Peyer's patch (tissue), 4 donors: ENCODE data around the gene STIM2. TPM values are rescaled to one million over a fixed set of nuclear protein-coding genes. Genes with fewer than 3 reads are reported as not detected.
"Not testable (repeated sequence)": the region's sequence is repeated elsewhere in the genome, so short reads cannot be mapped to it uniquely, and the experiment has no call there.

Experiments used
- DNase-seq, 3 donors: peaks; one replicate each; pipeline ENCODE4 v3.0.0-alpha.2; 2017 to 2019
- H3K27ac ChIP-seq, 4 donors: fragments of 200-600 bp; sonication (generic); one replicate each; pipeline ENCODE4 v1.5.1; 2016 to 2019
- H3K27me3 ChIP-seq, 2 donors: fragments of 200-600 bp; sonication (generic); one replicate each; pipeline ENCODE4 v1.5.1; 2019
- H3K36me3 ChIP-seq, 3 donors: fragments of 200-600 bp; sonication (generic); one replicate each; pipeline ENCODE4 v1.5.1; 2016 to 2019
- H3K4me1 ChIP-seq, 4 donors: fragments of 200-600 bp; sonication (generic); one replicate each; pipeline ENCODE4 v1.5.1; 2016 to 2019
- H3K4me3 ChIP-seq, 4 donors: fragments of 200-600 bp; sonication (generic); 1 replicate in 3 of 4; 2 replicates in 1 of 4; pipeline ENCODE4 v1.5.1; 2016 to 2019; ENCODE audit warnings: mild to moderate bottlenecking in 1 of 4
- H3K9me3 ChIP-seq, 4 donors: fragments of 200-600 bp; sonication (generic); one replicate each; pipeline ENCODE4 v1.5.1; 2016 to 2019; ENCODE audit warnings: mild to moderate bottlenecking in 1 of 4
- CTCF ChIP-seq, 6 experiments: fragments of 450-650 bp in 4 of 6; fragments of 200-600 bp in 2 of 6; sonication (generic) in 1 of 6; IDR thresholded peaks; one replicate each; pipeline ENCODE4 v1.5.1; 2017 to 2019; ENCODE audit warnings: antibody characterized with exemption in 6 of 6, mild to moderate bottlenecking in 3 of 6, moderate library complexity in 1 of 6
- POLR2A ChIP-seq, 2 donors: fragments of 450-650 bp; IDR thresholded peaks; one replicate each; pipeline ENCODE4 v1.5.1; 2017; ENCODE audit warnings: antibody characterized with exemption in 2 of 2, mild to moderate bottlenecking in 2 of 2, moderate library complexity in 2 of 2
- total RNA-seq, 4 donors: library from RNA; depleted of rRNA; stranded (reverse); fragments of >200 nt; gene quantifications; one replicate each; pipeline ENCODE4 v1.1.0, GENCODE V29; 2016

The STIM2 gene
- total RNA-seq, 4 donors from 2014 or later: 35.7 to 82.5 (median 39.2) TPM

GRCh38 chr4:26893491-26893890 lies 32.9 kb downstream of the STIM2 start:
- TF ChIP-seq POLR2A (IDR thresholded peaks at IDR 0.05) (no peak), CTCF (IDR thresholded peaks at IDR 0.05) (no peak)
- no peak for DNase-seq

GRCh38 chr4:26894881-26895280 lies 34.2 kb downstream of the STIM2 start:
- not testable (repeated sequence) for H3K9me3 ChIP-seq, H3K36me3 ChIP-seq, H3K27ac ChIP-seq, DNase-seq, H3K4me3 ChIP-seq, H3K27me3 ChIP-seq, H3K4me1 ChIP-seq

More at GRCh38 chr4:26893491-26893890, 32.9 kb downstream of the STIM2 start:
- H3K4me1 ChIP-seq: peaks cover 0 to 4% (median 0%) of the 10 kb centered on the region in 4 donors
- H3K4me3 ChIP-seq: no peak overlapping the region
- no peak overlapping the region for H3K27ac ChIP-seq
- H3K36me3 ChIP-seq: no peaks in the 10 kb centered on the region
- no peaks in the 10 kb centered on the region for H3K27me3 ChIP-seq
- H3K9me3 ChIP-seq: no peaks in the 10 kb centered on the region

- TF ChIP-seq CTCF (IDR thresholded peaks at IDR 0.05) (no peak), POLR2A (IDR thresholded peaks at IDR 0.05) (no peak)
- Histone ChIP-seq H3K4me1 (peaks cover 0 to 4% (median 0%) of the 10 kb centered on the region in 4 donors), H3K9me3 (no peaks in the 10 kb centered on the region), H3K36me3 (no peaks in the 10 kb centered on the region), H3K27ac (no peak overlapping the region), H3K27me3 (no peaks in the 10 kb centered on the region), H3K4me3 (no peak overlapping the region)
- DNase-seq: no peak
Observed at GRCh38 chr4:26896636-26897035, 36.0 kb downstream of the STIM2 start.

- Histone ChIP-seq H3K4me3 (no peak overlapping the region), H3K27ac (no peak overlapping the region), H3K9me3 (no peaks in the 10 kb centered on the region), H3K4me1 (no peaks in the 10 kb centered on the region), H3K36me3 (no peaks in the 10 kb centered on the region), H3K27me3 (no peaks in the 10 kb centered on the region)
- TF ChIP-seq POLR2A (IDR thresholded peaks at IDR 0.05) (no peak), CTCF (IDR thresholded peaks at IDR 0.05) (no peak)
- no peak for DNase-seq
Observed at GRCh38 chr4:26899991-26900390, 39.4 kb downstream of the STIM2 start.

- TF ChIP-seq CTCF (IDR thresholded peaks at IDR 0.05) (no peak), POLR2A (IDR thresholded peaks at IDR 0.05) (no peak)
- Histone ChIP-seq H3K4me3 (no peak overlapping the region), H3K27me3 (no peaks in the 10 kb centered on the region), H3K9me3 (no peaks in the 10 kb centered on the region), H3K27ac (no peak overlapping the region), H3K4me1 (no peaks in the 10 kb centered on the region), H3K36me3 (no peaks in the 10 kb centered on the region)
- DNase-seq: no peak
Observed at GRCh38 chr4:26900765-26901164, 40.1 kb downstream of the STIM2 start.

- Histone ChIP-seq H3K4me1 (no peaks in the 10 kb centered on the region), H3K4me3 (no peak overlapping the region), H3K27ac (no peak overlapping the region), H3K36me3 (no peaks in the 10 kb centered on the region), H3K27me3 (no peaks in the 10 kb centered on the region), H3K9me3 (no peaks in the 10 kb centered on the region)
- DNase-seq: no peak
- TF ChIP-seq CTCF (IDR thresholded peaks at IDR 0.05) (no peak), POLR2A (IDR thresholded peaks at IDR 0.05) (no peak)
Observed at GRCh38 chr4:26905172-26905571, 44.5 kb downstream of the STIM2 start.
